Body of pancreas (tissue), 4 donors: ENCODE measurements around the gene MMS22L. TPM values are rescaled to one million over a fixed set of nuclear protein-coding genes. Genes with fewer than 3 reads are reported as not detected.

Experiments used
- ATAC-seq: fragments of 150-250 bp; one replicate; pipeline ENCODE4 v1.9.1; 2016
- DNase-seq, 4 donors: peaks; one replicate each; pipeline ENCODE4 v3.0.0-alpha.2; 2019
- H3K27ac ChIP-seq, 4 donors: fragments of 200-600 bp; sonication (generic); 1 replicate in 3 of 4; 2 replicates in 1 of 4; pipeline versions ENCODE4 v1.5.1 to v1.6.1; 2016 to 2019; ENCODE audit warnings: mild to moderate bottlenecking in 1 of 4, mixed read lengths in 1 of 4, moderate library complexity in 1 of 4
- H3K27me3 ChIP-seq, 2 donors: fragments of 200-600 bp; sonication (generic); one replicate each; pipeline ENCODE4 v1.6.0; 2016; ENCODE audit warnings: mild to moderate bottlenecking in 1 of 2
- H3K36me3 ChIP-seq, 2 donors: fragments of 200-600 bp; sonication (generic); replicated peaks in 1 of 2; 2 replicates each; pipeline ENCODE4 v1.5.1; 2016; ENCODE audit warnings: low read depth in 2 of 2; ENCODE audit not compliant: insufficient read depth in 1 of 2
- H3K4me1 ChIP-seq: fragments of 200-600 bp; sonication (generic); one replicate; pipeline ENCODE4 v1.6.0; 2016
- H3K4me3 ChIP-seq, 2 donors: fragments of 200-600 bp; sonication (generic); 1 replicate in 1 of 2; 2 replicates in 1 of 2; pipeline ENCODE4 v1.5.1; 2016 to 2019
- H3K9me3 ChIP-seq, 3 donors: fragments of 200-600 bp; sonication (generic); 1 replicate in 2 of 3; 2 replicates in 1 of 3; pipeline ENCODE4 v1.5.1; 2016
- CTCF ChIP-seq, 7 experiments: fragments of 450-650 bp in 4 of 7; fragments of 200-600 bp in 3 of 7; sonication (generic) in 3 of 7; IDR thresholded peaks; one replicate each; pipeline ENCODE4 v1.5.1; 2016 to 2019; ENCODE audit warnings: antibody characterized with exemption in 7 of 7
- POLR2A ChIP-seq, 3 donors: fragments of 450-650 bp; IDR thresholded peaks; one replicate each; pipeline ENCODE4 v1.6.1; 2016; ENCODE audit warnings: antibody characterized with exemption in 3 of 3, mild to moderate bottlenecking in 2 of 3
- WGBS, 2 donors: methylation state at CpG; one replicate each; pipeline ENCODE4 v1.1.5; 2017; 5-methylcytosine and 5-hydroxymethylcytosine counted together
- intact Hi-C: fragments of 100-400 bp; cut with DNase I; formaldehyde crosslinking; loops from one replicate; pipeline ENCODE4 v1.15.1; 2023
- total RNA-seq, 2 donors: library from RNA; depleted of rRNA; stranded (reverse); fragments of >200 nt; gene quantifications; one replicate each; pipeline ENCODE4 v1.1.0, GENCODE V29; 2016

MMS22L gene
- total RNA-seq, 2 donors from 2014 or later, result 7.3 to 8.3 TPM

GRCh38 chr6:97147421-97147820 lies 135.6 kb downstream of the MMS22L start:
- no peak for ATAC-seq
- H3K9me3 ChIP-seq, result no peaks in the 10 kb centered on the region
- no peaks in the 10 kb centered on the region for H3K27me3 ChIP-seq
- intact Hi-C loops, result no loop called here
- no peak overlapping the region for H3K4me3 ChIP-seq
- no peaks in the 10 kb centered on the region for H3K4me1 ChIP-seq
- H3K27ac ChIP-seq, result no peak overlapping the region
- no peak for DNase-seq
- no peak for TF ChIP-seq POLR2A (IDR thresholded peaks at IDR 0.05)
- TF ChIP-seq CTCF (IDR thresholded peaks at IDR 0.05), result no peak
- WGBS, 2 donors, result 90 to 97% methylated on average over 1 of the region's 1 CpG
- H3K36me3 ChIP-seq, result no peaks in the 10 kb centered on the region

GRCh38 chr6:97145691-97146090 lies 137.3 kb downstream of the MMS22L start:
- no peak for TF ChIP-seq POLR2A (IDR thresholded peaks at IDR 0.05)
- no peak for TF ChIP-seq CTCF (IDR thresholded peaks at IDR 0.05)
- H3K4me1 ChIP-seq, result no peaks in the 10 kb centered on the region
- no peaks in the 10 kb centered on the region for H3K27me3 ChIP-seq
- intact Hi-C loops, result no loop called here
- ATAC-seq (no peak), DNase-seq (no peak)
- no peak overlapping the region for H3K27ac ChIP-seq
- H3K4me3 ChIP-seq, result no peak overlapping the region
- H3K9me3 ChIP-seq, result no peaks in the 10 kb centered on the region
- 97 to 100% methylated on average over 1 of the region's 1 CpG for WGBS, 2 donors
- H3K36me3 ChIP-seq, result no peaks in the 10 kb centered on the region

- H3K4me3 ChIP-seq, result no peak overlapping the region
- H3K4me1 ChIP-seq, result no peaks in the 10 kb centered on the region
- H3K27me3 ChIP-seq, result no peaks in the 10 kb centered on the region
- H3K27ac ChIP-seq, result no peak overlapping the region
- DNase-seq (no peak), ATAC-seq (no peak)
- no peaks in the 10 kb centered on the region for H3K36me3 ChIP-seq
- H3K9me3 ChIP-seq, result no peaks in the 10 kb centered on the region
- intact Hi-C loops, result no loop called here
- TF ChIP-seq CTCF (IDR thresholded peaks at IDR 0.05) (no peak), POLR2A (IDR thresholded peaks at IDR 0.05) (no peak)
Observed at GRCh38 chr6:97141756-97142155, 141.3 kb downstream of the MMS22L start.

GRCh38 chr6:97138581-97138980 lies 144.4 kb downstream of the MMS22L start:
- TF ChIP-seq POLR2A (IDR thresholded peaks at IDR 0.05) (no peak), CTCF (IDR thresholded peaks at IDR 0.05) (no peak)
- WGBS, 2 donors, result 86 to 91% methylated on average over 1 of the region's 1 CpG
- no peaks in the 10 kb centered on the region for H3K9me3 ChIP-seq

GRCh38 chr6:97136626-97137358 lies 146.2 kb downstream of the MMS22L start:
- Histone ChIP-seq H3K4me1 (no peaks in the 10 kb centered on the region), H3K27ac (no peak overlapping the region), H3K9me3 (no peaks in the 10 kb centered on the region), H3K4me3 (no peak overlapping the region), H3K27me3 (no peaks in the 10 kb centered on the region), H3K36me3 (no peaks in the 10 kb centered on the region)
- TF ChIP-seq POLR2A (IDR thresholded peaks at IDR 0.05) (no peak), CTCF (IDR thresholded peaks at IDR 0.05) (no peak)
- ATAC-seq (no peak), DNase-seq (no peak)
- WGBS, 2 donors, result 59 to 63% methylated on average over 7 of the region's 7 CpGs
- intact Hi-C loops, result no loop called here

More at GRCh38 chr6:97138581-97138980, 144.4 kb downstream of the MMS22L start:
- DNase-seq (no peak), ATAC-seq (no peak)
- Histone ChIP-seq H3K36me3 (no peaks in the 10 kb centered on the region), H3K4me3 (no peak overlapping the region), H3K27me3 (no peaks in the 10 kb centered on the region), H3K4me1 (no peaks in the 10 kb centered on the region), H3K27ac (no peak overlapping the region)
- intact Hi-C loops, result no loop called here
